DMS53 (cell line): ENCODE measurements around the gene TUBB4A.

Source experiments
- DNase-seq: peaks from one replicate; lab custom pipeline; 2025; lab: John Stamatoyannopoulos, UW

Gene TUBB4A

GRCh38 chr19:6524311-6524710 lies 22.2 kb upstream of the TUBB4A start:
- no peak for DNase-seq

GRCh38 chr19:6522712-6523111 lies 20.6 kb upstream of the TUBB4A start:
- DNase-seq = no peak

- no peak for DNase-seq
Observed at GRCh38 chr19:6521718-6522646, 19.9 kb upstream of the TUBB4A start.

GRCh38 chr19:6519289-6519688 lies 17.2 kb upstream of the TUBB4A start:
- DNase-seq = peak; percentile 26

GRCh38 chr19:6518145-6518911 lies 16.2 kb upstream of the TUBB4A start:
- DNase-seq = no peak

GRCh38 chr19:6516659-6517291 lies 14.7 kb upstream of the TUBB4A start:
- peak; percentile 85 for DNase-seq

- DNase-seq = peak; percentile 64
Observed at GRCh38 chr19:6516018-6516658, 14.0 kb upstream of the TUBB4A start.

- DNase-seq = no peak
Observed at GRCh38 chr19:6514926-6515544, 12.9 kb upstream of the TUBB4A start.

- no peak for DNase-seq
Observed at GRCh38 chr19:6514089-6514488, 12.0 kb upstream of the TUBB4A start.

- no peak for DNase-seq
Observed at GRCh38 chr19:6510618-6511017, 8.5 kb upstream of the TUBB4A start.

GRCh38 chr19:6509118-6509971 lies 7.2 kb upstream of the TUBB4A start:
- no peak for DNase-seq

- DNase-seq = peak; percentile 53
Observed at GRCh38 chr19:6508028-6508771, 6.1 kb upstream of the TUBB4A start.

- no peak for DNase-seq
Observed at GRCh38 chr19:6503407-6504201, 1.5 kb upstream of the TUBB4A start.

GRCh38 chr19:6500837-6501739 lies 1.0 kb downstream of the TUBB4A start:
- no peak for DNase-seq

- no peak for DNase-seq
Observed at GRCh38 chr19:6499052-6499790, 2.9 kb downstream of the TUBB4A start.

- no peak for DNase-seq
Observed at GRCh38 chr19:6498294-6499036, 3.6 kb downstream of the TUBB4A start.

GRCh38 chr19:6495947-6496346 lies 6.2 kb downstream of the TUBB4A start:
- no peak for DNase-seq
